HG03432 (cell line): ENCODE measurements around the gene NTM.
"Not testable (repeated sequence)": the region's sequence is repeated elsewhere in the genome, so short reads cannot be mapped to it uniquely, and the experiment has no call there.

Experiments
- ATAC-seq: cut with Tn5 transposase; IDR thresholded peaks from one replicate; pipeline ENCODE4 v1.9.1; 2021; ENCODE audit warnings: mild to moderate bottlenecking, moderate library complexity; ENCODE audit not compliant: unreplicated experiment

NTM gene

DNA sequence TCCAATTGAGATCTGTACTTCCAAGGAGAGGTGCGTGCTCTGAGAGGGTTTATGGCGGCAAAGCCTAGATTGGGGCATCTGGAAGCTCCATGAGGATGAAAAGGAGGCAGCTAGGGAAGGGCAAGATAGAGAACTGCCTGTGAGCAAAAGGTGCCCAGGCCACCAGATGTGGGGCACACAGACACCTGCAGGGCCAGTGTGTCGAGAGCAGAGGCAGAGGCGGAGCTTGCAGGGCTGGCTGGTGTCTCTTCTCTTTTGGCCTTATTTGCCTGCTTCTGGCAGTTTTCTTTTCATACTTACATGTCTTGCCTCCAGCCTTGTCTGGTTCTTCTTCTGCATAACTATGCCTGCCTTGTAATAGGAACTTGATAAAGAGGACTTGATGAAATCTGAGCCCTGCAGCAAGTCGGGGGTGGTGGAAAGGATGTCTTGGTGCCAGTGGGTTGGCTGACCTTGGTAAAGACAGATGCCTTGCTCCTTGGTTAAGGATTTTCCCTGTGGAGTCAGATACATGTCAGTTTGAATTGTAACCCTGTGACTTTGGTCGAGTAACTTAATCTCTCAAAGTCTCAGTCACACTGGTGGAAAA is 680.3 kb downstream of the NTM start:
- ATAC-seq = no peak

DNA sequence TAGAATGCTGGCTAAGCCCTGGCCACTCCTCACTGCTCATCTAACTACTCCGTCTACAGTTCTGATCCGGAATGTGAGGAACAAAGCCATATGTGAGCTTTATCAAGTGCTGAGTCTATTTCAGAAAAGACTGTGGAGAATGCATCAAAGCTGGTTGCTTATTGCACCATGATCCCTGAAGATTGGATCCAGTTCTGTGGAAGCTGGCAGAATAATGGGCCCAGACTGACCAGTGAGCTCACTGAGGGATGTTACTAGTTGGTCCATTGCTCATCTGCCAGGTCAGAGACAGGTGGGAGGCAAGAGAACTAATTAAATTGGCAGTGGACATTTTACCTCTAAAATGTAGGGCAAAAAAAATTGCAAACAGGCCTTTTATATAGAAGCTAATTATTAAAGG is 681.3 kb downstream of the NTM start:
- no peak for ATAC-seq

DNA sequence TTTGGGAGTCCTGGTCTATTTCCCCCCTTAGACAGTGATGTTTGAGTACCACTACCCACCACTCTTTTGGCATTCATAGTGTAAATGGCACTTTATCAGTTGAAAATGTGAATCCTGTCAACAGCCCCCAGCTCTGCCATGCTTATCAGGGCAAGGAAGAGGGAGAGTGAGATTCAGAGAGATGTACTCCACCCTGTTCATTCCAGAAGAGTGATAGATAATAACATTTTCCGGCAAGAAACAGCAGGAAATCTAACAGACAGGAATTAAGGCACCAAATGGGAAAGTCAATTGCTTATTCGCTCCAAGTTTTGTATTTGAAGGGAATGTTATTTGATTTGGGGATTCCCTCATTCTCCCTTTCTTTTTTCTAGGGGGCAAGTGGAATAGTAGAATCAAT is 681.9 kb downstream of the NTM start:
- no peak for ATAC-seq

DNA sequence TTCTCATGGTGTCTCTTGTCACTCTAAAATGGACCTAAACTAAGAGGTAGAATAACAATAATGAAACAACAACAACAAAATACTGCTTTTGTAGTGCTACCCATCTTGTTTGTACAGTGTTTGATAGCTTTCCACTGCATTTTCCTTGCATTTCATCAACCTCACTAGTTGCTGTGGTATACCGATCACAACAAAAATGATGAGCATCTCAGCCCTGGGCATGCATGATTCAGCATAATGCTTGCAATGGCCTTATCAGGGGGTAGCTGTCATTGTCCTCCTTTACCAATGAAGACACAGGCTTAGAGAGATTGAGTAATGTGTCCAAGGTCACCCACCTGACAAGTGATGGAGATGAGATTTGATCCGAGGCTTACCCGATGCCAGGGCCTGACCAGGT is 682.5 kb downstream of the NTM start:
- no peak for ATAC-seq

DNA sequence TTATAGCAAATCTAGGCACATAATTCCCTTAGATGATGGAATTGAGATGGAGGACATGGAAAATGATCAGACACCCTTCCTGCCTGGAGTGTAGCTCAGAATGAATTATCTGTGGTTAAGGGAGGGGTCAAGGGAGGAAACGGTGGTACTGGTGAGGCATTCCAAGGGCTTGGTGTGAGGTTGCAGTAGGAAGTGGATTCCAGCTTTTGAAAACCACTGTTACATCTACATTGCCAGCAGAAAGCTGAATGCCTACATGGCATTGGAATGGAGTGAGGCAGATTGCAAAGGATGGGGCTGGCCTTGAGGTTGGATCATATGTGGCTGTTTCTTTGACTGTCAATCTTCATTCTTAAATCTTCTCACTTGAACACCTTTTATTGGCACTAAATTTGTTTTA is 684.4 kb downstream of the NTM start:
- ATAC-seq = no peak

DNA sequence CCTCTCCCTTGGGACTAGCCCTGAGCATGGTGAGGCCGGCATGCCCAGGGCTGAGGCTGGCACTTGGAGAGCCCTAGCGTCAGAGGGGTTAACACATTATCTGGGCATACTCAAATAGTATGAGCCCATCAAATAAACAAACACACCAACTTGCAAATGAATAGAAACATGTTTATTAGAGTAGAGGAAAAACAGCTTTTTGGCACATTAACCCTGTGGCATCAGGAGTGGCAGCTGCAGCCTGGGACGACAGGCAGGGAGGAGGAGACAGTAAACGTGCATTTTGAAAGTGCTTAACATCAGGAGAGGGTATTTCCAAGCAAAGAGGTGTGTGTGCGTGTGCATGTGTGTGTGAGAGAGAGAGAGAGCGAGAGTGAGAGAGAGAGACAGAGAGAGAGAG is 684.9 kb downstream of the NTM start:
- no peak for ATAC-seq

DNA sequence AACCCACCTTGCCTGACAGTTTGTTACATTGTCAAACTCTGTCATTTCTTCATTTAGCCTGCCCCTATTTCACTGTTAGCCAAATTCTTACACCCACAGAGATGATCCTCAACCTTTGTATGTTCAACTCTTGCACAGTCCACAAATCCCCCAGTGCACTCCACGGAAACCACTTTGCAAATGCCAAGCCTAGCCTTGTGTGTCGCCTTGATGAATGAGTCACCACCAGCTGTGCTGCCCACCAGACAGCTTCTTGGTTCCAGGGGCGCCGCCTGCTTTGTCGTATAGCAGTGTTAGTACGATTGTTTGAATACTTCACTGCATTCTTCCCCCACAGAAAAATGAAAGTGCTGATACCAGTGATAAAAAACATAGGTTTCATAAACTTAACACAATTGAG is 686.3 kb downstream of the NTM start:
- no peak for ATAC-seq

DNA sequence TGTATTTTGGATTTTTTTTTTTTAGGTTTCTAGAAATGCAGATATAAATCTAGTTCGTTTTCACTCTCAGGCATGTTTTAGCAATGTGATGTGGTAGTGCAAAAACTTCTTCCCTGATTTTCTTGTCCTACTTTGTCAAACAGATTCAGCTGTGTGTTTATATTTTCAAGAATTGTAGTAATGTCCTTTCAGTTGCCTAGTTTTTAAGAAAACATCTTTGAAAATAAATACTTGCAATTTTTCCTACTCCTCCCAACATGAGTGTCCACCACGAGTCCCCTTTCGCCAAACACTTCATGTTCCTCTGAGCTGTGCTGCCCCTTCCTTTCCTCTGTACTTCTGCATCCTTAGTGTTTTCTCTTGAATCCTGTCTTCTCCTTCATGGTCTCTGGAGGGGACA is 686.9 kb downstream of the NTM start:
- ATAC-seq = no peak

DNA sequence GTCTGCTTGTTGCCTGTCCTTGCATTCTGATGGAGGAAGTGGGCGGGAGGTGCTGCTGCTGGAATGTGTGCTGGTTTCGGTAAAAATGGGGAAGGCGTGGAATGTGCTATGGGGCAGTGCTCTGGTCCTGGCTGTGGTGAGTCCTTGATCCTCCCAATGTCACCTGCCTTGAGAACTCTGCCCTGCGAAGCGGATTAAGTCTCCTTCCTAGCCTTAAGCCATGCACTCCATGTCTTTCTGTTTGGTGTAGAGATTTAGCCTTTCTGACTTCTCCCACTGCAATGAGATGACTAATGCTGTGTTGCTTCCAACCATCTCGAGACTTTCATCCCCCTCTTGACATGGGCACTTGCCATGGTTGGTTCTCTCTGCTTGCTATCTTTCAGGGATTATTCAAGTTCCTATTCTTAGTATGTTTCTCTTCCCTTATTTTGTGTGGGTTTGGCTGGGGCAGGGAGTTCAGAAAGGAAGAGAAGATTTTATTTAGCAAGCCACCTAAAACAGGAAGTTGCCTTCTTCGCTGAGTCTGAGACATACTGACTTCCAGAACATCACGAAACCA is 687.9 kb downstream of the NTM start:
- no peak for ATAC-seq

DNA sequence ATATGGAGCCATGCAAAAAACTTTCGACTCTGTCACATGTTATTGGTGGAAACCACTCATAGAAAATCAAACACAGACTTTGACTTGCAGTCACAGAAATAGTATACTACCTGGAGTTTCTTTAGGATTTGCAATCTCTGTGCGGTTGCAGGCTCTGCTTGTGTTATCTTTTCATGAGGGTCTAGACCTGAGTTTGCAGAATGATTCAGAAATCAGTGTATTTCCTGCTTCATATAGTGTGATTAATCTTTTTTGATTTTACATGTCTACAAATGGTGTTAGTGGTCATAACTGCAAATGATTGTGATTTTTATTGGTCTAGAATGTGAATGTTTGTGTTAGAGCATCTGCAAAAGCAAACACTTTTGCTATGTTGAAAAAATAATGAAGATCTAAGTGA is 690.2 kb downstream of the NTM start:
- no peak for ATAC-seq

DNA sequence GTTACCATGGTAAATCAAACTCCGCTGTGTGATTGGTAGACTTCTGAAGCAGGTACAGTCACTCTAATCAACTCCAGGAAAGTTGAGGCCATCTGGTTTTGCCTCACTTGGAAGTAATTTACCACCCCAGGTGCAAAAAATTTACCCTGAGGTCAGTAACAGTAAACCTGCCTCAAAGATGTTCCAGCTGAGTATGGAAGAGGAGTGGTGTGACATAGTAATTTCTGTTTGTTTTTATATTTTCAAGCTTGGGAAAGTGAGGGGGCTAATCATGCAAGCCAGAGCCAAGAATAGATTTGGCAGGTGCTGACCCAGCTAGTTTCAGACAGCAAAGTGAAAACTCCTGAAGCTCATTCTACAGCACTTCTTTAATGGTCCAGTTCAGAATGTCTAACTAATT is 691.6 kb downstream of the NTM start:
- no peak for ATAC-seq

DNA sequence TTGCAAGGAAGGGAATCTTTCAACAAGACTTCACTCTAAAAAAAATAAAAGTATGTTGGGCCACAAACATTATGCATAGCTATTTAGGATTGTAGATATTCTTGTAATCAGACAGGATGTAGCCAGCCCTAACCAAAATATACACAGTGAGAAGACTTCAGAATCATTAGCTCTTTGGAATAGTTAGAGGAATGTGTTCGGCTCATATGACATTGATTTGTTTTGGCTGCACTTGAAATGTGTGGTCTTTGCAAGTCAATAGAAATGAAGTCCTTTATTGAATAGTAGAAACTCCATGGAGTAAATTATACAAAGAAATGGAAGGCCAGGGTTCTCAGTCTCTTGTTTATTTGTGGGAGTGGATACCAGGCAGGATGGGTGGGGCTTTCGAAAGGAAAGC is 692.1 kb downstream of the NTM start:
- no peak for ATAC-seq

DNA sequence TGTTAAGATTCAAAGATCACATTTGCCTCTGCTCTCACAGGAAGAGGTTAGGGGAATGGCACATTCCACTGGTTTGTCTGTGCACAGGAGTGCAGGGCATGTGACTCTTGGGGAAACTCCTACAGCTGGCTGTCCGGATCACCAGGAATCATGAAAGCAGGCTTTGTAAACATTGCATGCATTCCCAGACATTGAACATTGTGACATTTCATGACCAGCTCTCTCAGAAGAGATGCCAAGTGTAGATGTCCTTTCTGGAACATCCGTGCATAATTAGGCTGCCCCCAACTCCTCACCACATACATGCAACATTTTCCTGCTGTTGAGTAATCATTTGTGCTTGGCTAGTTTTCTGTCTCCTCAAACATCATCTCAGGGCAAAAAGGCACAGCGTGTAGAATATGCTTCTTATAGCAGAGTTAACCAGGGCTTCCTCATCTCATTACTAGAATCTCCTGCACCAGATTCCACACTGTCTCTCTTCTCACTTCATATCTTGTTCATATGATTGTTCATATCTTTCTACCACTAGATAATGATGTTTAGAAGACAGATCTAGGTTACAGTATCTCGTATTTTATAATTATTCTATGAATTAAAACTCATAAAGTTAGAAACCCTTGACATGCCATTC is 694.7 kb downstream of the NTM start:
- ATAC-seq = no peak

DNA sequence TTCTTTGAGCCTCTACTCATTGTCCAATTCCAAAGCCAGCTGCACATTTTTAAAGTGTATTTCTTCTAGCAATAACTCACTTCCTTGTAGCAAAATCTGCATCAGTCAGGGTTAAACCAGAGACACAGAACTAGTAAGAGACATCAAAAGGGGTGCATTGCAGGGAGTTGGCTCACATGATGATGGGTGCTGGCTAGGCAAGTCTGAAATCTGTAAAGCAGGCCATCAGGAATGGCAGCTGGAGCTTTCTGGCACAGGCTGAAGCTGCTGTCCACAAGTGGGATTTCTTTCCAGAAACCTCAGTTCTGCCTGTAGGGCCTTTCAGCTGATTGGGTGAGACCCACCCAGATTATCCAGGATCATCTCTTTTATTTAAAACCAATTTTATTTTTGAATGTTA is 698.1 kb downstream of the NTM start:
- no peak for ATAC-seq

DNA sequence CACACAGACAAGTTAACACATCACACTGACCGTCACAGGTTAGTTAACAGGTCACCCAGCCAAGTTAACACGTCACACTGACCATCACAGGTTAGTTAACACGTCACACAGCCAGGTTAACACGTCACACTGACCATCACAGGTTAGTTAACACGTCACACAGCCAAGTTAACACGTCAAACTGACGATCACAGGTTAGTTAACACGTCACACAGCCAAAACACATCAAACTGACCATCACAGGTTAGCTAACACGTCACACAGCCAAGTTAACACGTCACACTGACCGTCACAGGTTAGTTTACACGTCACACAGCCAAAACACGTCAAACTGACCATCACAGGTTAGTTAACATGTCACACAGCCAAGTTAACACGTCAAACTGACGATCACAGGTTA is 699.2 kb downstream of the NTM start:
- not testable (repeated sequence) for ATAC-seq

DNA sequence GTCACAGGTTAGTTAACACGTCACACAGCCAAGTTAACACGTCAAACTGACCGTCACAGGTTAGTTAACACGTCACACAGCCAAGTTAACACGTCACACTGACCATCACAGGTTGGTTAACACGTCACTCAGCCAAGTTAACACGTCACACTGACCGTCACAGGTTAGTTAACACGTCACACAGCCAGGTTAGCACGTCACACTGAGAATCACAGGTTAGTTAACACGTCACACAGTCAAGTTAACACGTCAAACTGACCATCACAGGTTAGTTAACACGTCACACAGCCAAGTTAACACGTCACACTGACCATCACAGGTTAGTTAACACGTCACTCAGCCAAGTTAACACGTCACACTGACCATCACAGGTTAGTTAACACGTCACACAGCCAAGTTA is 700.5 kb downstream of the NTM start:
- not testable (repeated sequence) for ATAC-seq

DNA sequence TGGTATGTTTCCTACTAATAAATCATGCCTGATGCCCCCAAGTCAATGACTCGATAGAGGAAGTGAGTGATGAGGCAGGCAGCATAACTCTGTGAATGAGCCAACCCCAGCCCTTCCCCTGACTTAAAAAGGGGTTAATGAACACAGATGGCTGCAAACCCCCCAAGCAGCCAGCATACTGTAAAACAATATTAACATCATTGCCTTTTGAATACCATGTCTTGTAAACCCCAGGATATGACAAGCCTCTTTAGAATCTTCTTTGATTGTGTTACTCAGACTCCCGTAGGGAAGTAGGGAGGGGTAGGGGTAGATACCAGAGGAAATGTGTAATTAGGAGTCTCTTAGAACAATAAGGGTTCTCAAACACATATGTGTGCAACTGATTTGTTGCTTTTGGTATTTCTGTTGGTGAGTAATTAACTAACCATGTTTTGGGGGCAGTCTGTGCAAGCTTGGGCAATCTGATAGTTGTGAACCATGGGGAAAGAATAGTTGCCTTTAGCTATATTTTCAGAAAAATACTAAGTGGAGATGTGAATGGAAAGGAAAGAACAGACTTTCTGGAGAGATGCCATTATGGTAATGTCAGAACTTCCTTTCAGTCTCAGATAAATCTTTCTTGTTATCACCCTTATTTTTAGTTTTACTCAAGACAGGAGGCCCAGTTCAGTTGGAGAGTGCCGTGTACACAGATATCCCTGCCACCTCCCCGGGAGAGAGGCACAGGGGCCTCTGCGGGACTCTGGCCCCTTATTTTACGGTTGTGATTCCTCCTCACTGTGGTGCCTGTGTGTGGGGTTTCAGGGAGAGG is 701.8 kb downstream of the NTM start:
- ATAC-seq = no peak

DNA sequence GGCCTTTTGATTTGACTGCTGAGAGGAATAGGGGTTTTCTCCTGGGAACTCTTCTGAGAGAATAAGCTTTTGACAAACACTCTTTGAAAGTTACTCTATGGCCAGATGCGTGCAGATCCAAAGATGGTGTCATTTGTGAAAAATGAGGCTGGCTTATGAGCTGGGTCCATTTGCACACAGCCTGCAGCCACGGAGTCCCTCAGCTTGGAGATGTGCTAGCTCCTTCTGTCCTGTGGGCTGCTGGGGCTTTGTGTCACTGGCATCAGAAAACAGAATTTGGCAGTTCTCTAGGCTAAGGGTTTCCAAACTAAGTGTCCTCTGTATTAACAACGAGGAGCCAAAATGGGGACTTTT is 702.4 kb downstream of the NTM start:
- ATAC-seq = no peak

DNA sequence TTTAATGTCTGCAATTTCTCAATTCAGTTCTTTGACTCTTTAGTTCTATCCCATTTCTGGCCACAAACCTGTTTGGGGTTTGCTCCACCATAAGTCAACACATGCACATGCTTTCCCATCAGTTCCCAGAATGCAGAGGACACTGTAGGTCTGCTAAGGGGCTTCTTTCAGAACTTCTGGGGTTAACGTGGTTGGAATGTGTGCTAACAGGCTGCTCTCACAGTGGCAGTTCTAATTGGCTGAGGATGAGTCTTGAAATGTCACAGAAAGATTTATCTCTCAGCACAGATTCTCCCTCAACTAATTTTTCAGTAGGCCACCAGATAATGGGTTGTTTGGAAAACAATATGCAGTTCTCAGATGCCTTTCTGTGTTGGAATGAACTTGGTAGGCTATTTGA is 703.4 kb downstream of the NTM start:
- no peak for ATAC-seq

DNA sequence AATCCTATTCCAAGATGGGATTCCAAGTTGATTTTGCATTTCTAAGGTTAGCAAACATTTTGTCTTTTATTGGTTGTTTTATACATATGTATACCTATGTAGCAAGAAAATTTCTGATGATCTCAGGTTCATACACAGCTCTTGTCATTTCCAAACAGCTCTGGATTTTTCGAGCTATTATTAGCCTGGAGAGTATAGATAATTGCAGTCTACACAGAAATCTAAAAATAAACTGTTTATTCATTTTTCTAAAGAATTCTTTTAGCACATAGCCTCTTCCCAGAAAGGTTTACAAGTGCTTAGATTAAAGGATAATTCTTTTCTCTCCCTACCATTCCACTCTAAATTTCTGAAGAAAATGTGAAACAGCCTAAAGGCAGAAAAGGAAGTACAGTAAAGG is 705.0 kb downstream of the NTM start:
- ATAC-seq = no peak

DNA sequence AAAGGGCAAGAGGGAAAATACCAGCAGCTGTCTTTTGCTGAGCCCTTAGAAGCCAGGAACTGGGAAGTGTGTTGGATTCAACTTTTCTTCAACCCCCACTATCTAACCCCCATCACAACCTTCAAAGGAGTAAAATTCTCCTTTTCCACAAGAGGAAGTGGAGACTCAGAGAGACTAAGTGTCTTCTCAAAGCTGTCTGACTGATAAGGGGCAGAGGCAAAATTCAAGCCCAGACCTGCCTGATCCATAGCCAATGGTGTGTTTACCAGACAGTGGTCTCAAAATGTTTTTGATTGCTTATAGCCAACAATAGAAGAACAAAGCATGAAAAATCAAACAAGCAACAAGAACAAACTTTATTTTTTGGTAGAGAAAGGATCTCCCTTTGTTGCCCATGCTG is 707.0 kb downstream of the NTM start:
- ATAC-seq = no peak
